Fibroblast of lung (primary cell): ENCODE results near the gene FAM53C.

ENCODE experiments used
- CTCF ChIP-seq, 2 donors: IDR thresholded peaks in 1 of 2; conservative IDR thresholded peaks in 1 of 2; 1 replicate in 1 of 2; 2 replicates in 1 of 2; pipeline ENCODE4 v1.5.1; 2011 to 2012; ENCODE audit warnings: low read length in 2 of 2, control low read depth in 1 of 2, inconsistent platforms in 1 of 2, low read depth in 1 of 2, mild to moderate bottlenecking in 1 of 2
- EZH2 ChIP-seq: IDR thresholded peaks from 2 replicates; pipeline ENCODE4 v1.5.1; 2012; ENCODE audit warnings: low read length, control low read depth, mild to moderate bottlenecking; ENCODE audit errors: missing control alignments

GRCh38 chr5:138350563-138350890 is 12.5 kb downstream of the FAM53C start:
- TF ChIP-seq CTCF (conservative IDR thresholded peaks at IDR 0.05 in 1 of 2, IDR thresholded peaks at IDR 0.05 in 1 of 2; ENCODE audit: low read depth in 1 of 2, low read length in 2 of 2) (no peak), EZH2 (no peak)
